Measurements from ENCODE around the gene R3HDM2.

DNA sequence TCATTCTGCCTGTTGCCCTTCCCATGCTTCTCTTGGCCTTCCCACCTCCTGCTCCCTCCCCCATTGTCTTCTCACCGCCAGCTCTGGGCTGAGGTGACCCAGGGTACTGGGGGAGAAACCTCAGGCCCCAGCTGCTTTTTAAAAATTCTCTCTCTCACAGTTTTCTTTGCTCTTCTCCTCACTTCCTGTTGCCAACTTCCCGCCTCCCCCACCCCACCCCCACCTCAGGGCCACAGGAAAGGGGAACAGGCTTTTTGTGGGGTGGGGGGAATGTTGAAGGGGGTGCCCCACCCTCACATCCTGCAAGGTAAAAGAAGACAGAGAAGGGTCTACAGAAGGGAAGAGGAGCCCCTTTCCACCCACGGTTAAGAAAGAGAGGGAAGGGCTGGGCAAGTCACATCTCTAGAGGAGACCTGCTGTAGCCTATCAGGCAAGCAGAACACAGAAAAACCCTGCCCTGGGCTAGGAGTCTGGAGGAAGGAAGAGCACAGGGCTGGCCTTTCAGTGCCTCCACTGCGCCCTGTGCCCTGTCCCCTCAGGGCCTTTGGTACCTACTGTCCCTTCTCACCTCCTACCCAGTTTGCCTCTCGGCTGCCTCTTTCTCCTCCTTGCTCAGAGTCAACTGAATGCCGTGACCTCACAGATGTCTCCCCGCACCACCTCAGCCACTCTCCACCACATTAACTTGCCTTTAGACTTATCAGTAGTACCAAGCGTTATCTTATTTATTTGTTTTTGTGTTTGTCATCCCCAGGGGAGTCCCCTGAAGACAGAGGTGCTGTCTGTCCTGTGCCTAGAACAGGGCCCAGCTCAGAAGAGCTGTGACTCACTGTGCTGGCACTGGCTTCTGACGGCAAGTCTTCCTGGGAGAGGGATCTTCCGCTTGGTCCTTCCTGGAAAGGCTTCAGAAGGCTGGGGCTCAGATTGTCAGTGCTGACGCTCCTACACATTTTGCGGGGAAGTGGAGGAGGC, 47.2 kb upstream of the R3HDM2 start:
- no peak for TF ChIP-seq POLR2AphosphoS5 (IDR thresholded peaks at IDR 0.05; ENCODE audit: low read depth, low read length)
- TF ChIP-seq REST (IDR thresholded peaks at IDR 0.05; ENCODE audit: insufficient read depth in 1 of 2, low read depth in 2 of 2, low read length in 2 of 2) = no peak

All from PFSK-1 (cell line).